Adrenal gland (tissue), 5 donors: ENCODE measurements around the gene EBF3.

Experiments used
- POLR2A ChIP-seq, 2 donors: fragments of 450-650 bp; IDR thresholded peaks; one replicate each; pipeline ENCODE4 v1.6.1; 2017; ENCODE audit warnings: antibody characterized with exemption in 2 of 2, mild to moderate bottlenecking in 2 of 2, moderate library complexity in 1 of 2
- TF ChIP-seq, protein P1 (sequence below), 6 experiments: fragments of 450-650 bp in 4 of 6; fragments of 200-600 bp in 2 of 6; sonication (generic) in 1 of 6; IDR thresholded peaks; 1 replicate in 5 of 6; 2 replicates in 1 of 6; pipeline versions ENCODE4 v1.5.1 to v1.8.0; 2016 to 2021; ENCODE audit warnings: antibody characterized with exemption in 6 of 6, mild to moderate bottlenecking in 2 of 6, moderate library complexity in 1 of 6
- donor health status: DM: no; HTN: no; CAD: no.

DNA sequence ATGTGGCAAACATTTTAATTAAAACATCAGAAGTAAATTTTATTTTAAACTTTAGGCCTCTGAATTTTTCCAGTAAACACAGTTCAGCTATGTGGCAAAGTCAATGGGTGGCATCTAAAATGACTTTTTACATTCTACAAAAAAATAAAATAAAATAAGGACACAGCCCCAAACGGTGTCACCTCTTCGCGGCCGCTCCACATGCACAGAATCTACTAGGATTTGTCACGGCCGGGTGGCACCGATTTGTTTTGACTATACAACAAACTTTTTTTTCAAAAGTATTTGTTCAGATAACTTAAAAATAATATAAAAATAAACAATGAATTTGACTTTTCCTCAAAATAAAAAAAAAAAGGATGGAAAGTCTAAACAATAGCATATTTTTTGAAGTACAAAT is 127.8 kb downstream of the EBF3 start:
- TF ChIP-seq, protein P1, sequence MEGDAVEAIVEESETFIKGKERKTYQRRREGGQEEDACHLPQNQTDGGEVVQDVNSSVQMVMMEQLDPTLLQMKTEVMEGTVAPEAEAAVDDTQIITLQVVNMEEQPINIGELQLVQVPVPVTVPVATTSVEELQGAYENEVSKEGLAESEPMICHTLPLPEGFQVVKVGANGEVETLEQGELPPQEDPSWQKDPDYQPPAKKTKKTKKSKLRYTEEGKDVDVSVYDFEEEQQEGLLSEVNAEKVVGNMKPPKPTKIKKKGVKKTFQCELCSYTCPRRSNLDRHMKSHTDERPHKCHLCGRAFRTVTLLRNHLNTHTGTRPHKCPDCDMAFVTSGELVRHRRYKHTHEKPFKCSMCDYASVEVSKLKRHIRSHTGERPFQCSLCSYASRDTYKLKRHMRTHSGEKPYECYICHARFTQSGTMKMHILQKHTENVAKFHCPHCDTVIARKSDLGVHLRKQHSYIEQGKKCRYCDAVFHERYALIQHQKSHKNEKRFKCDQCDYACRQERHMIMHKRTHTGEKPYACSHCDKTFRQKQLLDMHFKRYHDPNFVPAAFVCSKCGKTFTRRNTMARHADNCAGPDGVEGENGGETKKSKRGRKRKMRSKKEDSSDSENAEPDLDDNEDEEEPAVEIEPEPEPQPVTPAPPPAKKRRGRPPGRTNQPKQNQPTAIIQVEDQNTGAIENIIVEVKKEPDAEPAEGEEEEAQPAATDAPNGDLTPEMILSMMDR (IDR thresholded peaks at IDR 0.05) = no peak
- TF ChIP-seq POLR2A (IDR thresholded peaks at IDR 0.05) = no peak
